ENCODE measurements around the gene TRIM33.

GRCh38 chr1:114521396-114522263 is 10.6 kb upstream of the TRIM33 start:
- TF ChIP-seq ZNF217 (IDR thresholded peaks at IDR 0.05) (no peak), NFIC (IDR thresholded peaks at IDR 0.05; ENCODE audit: low read depth, low read length) (no peak), CREM (IDR thresholded peaks at IDR 0.05; ENCODE audit: low read depth) (no peak), STAT1 (conservative IDR thresholded peaks at IDR 0.05) (no peak), SIN3A (IDR thresholded peaks at IDR 0.05; ENCODE audit: low read depth, low read length) (no peak), CTCF (IDR thresholded peaks at IDR 0.05 in 2 of 3, conservative IDR thresholded peaks at IDR 0.05 in 1 of 3; ENCODE audit: control insufficient read depth in 2 of 3, extremely low read depth in 1 of 3, insufficient read depth in 1 of 3, low read depth in 3 of 3, low read length in 3 of 3) (no peak)
